B cell (primary cell): ENCODE data around the gene ATXN7. TPM values are rescaled to one million over a fixed set of nuclear protein-coding genes. Genes with fewer than 3 reads are reported as not detected.

ENCODE experiments used
- ATAC-seq: fragments of 200-7000 bp; cut with Tn5 transposase; one replicate; pipeline ENCODE4 v1.10.0; 2021; ENCODE audit warnings: low read depth, mild to moderate bottlenecking, moderate number of reproducible peaks, moderate library complexity
- CTCF ChIA-PET: fragments of 350-600 bp; sonication (Branson Sonifier 250); formaldehyde crosslinking; loops from one replicate; lab custom pipeline; 2021; ENCODE audit warnings: antibody characterized with exemption, inconsistent platforms; lab: Charles Lee
- POLR2A ChIA-PET: fragments of 350-600 bp; sonication (Branson Sonifier 250); formaldehyde crosslinking; loops from one replicate; lab custom pipeline; 2021; ENCODE audit warnings: antibody characterized with exemption; lab: Charles Lee
- DNase-seq: peaks from one replicate; pipeline ENCODE4 v3.0.0; 2013
- H2AFZ ChIP-seq: 2 replicates; pipeline ENCODE4 v1.6.1; 2012; ENCODE audit warnings: mild to moderate bottlenecking, low read depth, low read length; ENCODE audit not compliant: insufficient read depth, poor library complexity, severe bottlenecking
- H3K27ac ChIP-seq, 2 donors: 1 replicate in 1 of 2; 2 replicates in 1 of 2; pipeline ENCODE4 v1.5.1; 2012 to 2013; ENCODE audit warnings: low read length in 2 of 2, mild to moderate bottlenecking in 2 of 2, moderate library complexity in 1 of 2
- H3K27me3 ChIP-seq, 4 experiments: fragments of 200-600 bp in 1 of 4; sonication (generic) in 1 of 4; replicated peaks in 1 of 4; 1 replicate in 2 of 4; 2 replicates in 2 of 4; pipeline versions ENCODE4 v1.6.1 to v1.7.0; 2013 to 2016; ENCODE audit warnings: low read length in 3 of 4, mild to moderate bottlenecking in 2 of 4, mixed read lengths in 1 of 4, moderate library complexity in 1 of 4; ENCODE audit not compliant: insufficient read depth in 4 of 4, control insufficient read depth in 3 of 4; ENCODE audit errors: control extremely low read depth in 1 of 4
- H3K36me3 ChIP-seq, 2 experiments: replicated peaks in 1 of 2; 1 replicate in 1 of 2; 2 replicates in 1 of 2; pipeline versions ENCODE4 v1.6.1 to v1.7.1; 2013; ENCODE audit warnings: low read length in 1 of 2; ENCODE audit not compliant: insufficient read depth in 2 of 2, control insufficient read depth in 1 of 2; ENCODE audit errors: control extremely low read depth in 1 of 2, extremely low read depth in 1 of 2
- H3K4me1 ChIP-seq, 2 donors: fragments of 200-600 bp in 1 of 2; sonication (generic) in 1 of 2; 1 replicate in 1 of 2; 2 replicates in 1 of 2; pipeline versions ENCODE4 v1.5.1 to v1.6.1; 2013 to 2017; ENCODE audit warnings: low read length in 2 of 2; ENCODE audit not compliant: control insufficient read depth in 2 of 2, insufficient read depth in 2 of 2
- H3K4me2 ChIP-seq: replicated peaks from 2 replicates; pipeline ENCODE3; 2012; ENCODE audit warnings: mild to moderate bottlenecking, low read depth, low read length; ENCODE audit not compliant: poor library complexity, severe bottlenecking
- H3K4me3 ChIP-seq, 5 experiments: fragments of 200-600 bp in 1 of 5; sonication (generic) in 1 of 5; 1 replicate in 3 of 5; 2 replicates in 2 of 5; pipeline versions ENCODE4 v1.5.1 to v1.7.0; 2011 to 2016; ENCODE audit warnings: low read length in 4 of 5, mild to moderate bottlenecking in 4 of 5, low read depth in 2 of 5, control low read depth in 1 of 5, moderate library complexity in 1 of 5; ENCODE audit not compliant: insufficient read depth in 1 of 5; ENCODE audit errors: control extremely low read depth in 1 of 5, extremely low read depth in 1 of 5
- H3K79me2 ChIP-seq: fragments of 200-600 bp; sonication (generic); one replicate; pipeline ENCODE4 v1.6.0; 2016; ENCODE audit warnings: low read length; ENCODE audit not compliant: control insufficient read depth, insufficient read depth
- H3K9ac ChIP-seq: fragments of 200-600 bp; sonication (generic); 2 replicates; pipeline ENCODE4 v1.6.1; 2017; ENCODE audit warnings: mild to moderate bottlenecking, low read length, moderate library complexity
- H3K9me3 ChIP-seq, 3 donors: one replicate each; pipeline versions ENCODE4 v1.6.1 to v1.7.1; 2013; ENCODE audit warnings: low read length in 2 of 3; ENCODE audit not compliant: control insufficient read depth in 2 of 3, insufficient read depth in 1 of 3; ENCODE audit errors: control extremely low read depth in 1 of 3
- H4K20me1 ChIP-seq: 2 replicates; pipeline ENCODE4 v1.6.0; 2012; ENCODE audit warnings: mild to moderate bottlenecking, low read length; ENCODE audit not compliant: insufficient read depth, control insufficient read depth, poor library complexity, severe bottlenecking
- H3K27ac Mint-ChIP-seq: one replicate; pipeline ENCODE4 v1.8.0; 2021; ENCODE audit warnings: mixed read lengths
- H3K27me3 Mint-ChIP-seq: one replicate; pipeline ENCODE4 v1.8.0; 2021; ENCODE audit warnings: mixed read lengths
- H3K4me1 Mint-ChIP-seq: one replicate; pipeline ENCODE4 v1.8.0; 2021; ENCODE audit warnings: mixed read lengths
- H3K4me3 Mint-ChIP-seq: one replicate; pipeline ENCODE4 v1.8.0; 2021; ENCODE audit warnings: mixed read lengths
- H3K9me3 Mint-ChIP-seq: one replicate; pipeline ENCODE4 v1.8.0; 2022; ENCODE audit warnings: mixed read lengths; ENCODE audit not compliant: insufficient read depth
- EZH2 ChIP-seq: IDR thresholded peaks from 2 replicates; pipeline ENCODE4 v1.6.1; 2012; ENCODE audit warnings: borderline replicate concordance, low read depth, mild to moderate bottlenecking, moderate library complexity, low read length; ENCODE audit not compliant: insufficient read depth, poor library complexity, severe bottlenecking
- WGBS: methylation state at CpG from one replicate; pipeline ENCODE4 v1.1.5; 2013; ENCODE audit warnings: missing lambda C conversion rate; ENCODE audit not compliant: insufficient coverage; 5-methylcytosine and 5-hydroxymethylcytosine counted together
- intact Hi-C: fragments of 100-400 bp; cut with micrococcal nuclease; formaldehyde crosslinking; loops from one replicate; pipeline ENCODE4 v1.10.0; 2022
- polyA plus RNA-seq: library from polyadenylated mRNA; depleted of rRNA; stranded (reverse); fragments of >200 nt; gene quantifications from 2 replicates; pipeline ENCODE4 v1.2.3, GENCODE V29; 2012
- total RNA-seq, 2 donors: library from RNA; stranded (reverse); fragments of 120-200 nt in 1 of 2; gene quantifications; 1 replicate in 1 of 2; 2 replicates in 1 of 2; pipeline versions ENCODE4 v1.2.3 to v1.2.4, GENCODE V29; 2013 to 2022
- TF ChIP-seq, protein P1 (sequence below): fragments of 200-600 bp; IDR thresholded peaks from one replicate; pipeline ENCODE4 v1.8.0; 2022; ENCODE audit warnings: antibody characterized with exemption, mild to moderate bottlenecking

Gene ATXN7
- total and polyA plus RNA-seq, 2 donors (not counting 1 experiment from before 2014, with no cell fraction given) = 18.1 to 74.3 TPM

GRCh38 chr3:63891518-63891917, 27.9 kb downstream of the ATXN7 start:
- CTCF ChIA-PET = no interaction called here
- H3K79me2 ChIP-seq = peaks cover 70% of the 10 kb centered on the region
- no peak overlapping the region for H3K4me2 ChIP-seq
- H3K9me3 ChIP-seq = no peaks in the 10 kb centered on the region
- no peaks in the 10 kb centered on the region for H3K27me3 ChIP-seq
- ATAC-seq (no peak), DNase-seq (no peak)
- Mint-ChIP-seq H3K27ac (no peak overlapping the region), H3K27me3 (no peaks in the 10 kb centered on the region), H3K4me1 (peaks cover 55% of the 10 kb centered on the region), H3K4me3 (no peak overlapping the region), H3K9me3 (no peaks in the 10 kb centered on the region)
- TF ChIP-seq EZH2 = no peak
- TF ChIP-seq, protein P1, sequence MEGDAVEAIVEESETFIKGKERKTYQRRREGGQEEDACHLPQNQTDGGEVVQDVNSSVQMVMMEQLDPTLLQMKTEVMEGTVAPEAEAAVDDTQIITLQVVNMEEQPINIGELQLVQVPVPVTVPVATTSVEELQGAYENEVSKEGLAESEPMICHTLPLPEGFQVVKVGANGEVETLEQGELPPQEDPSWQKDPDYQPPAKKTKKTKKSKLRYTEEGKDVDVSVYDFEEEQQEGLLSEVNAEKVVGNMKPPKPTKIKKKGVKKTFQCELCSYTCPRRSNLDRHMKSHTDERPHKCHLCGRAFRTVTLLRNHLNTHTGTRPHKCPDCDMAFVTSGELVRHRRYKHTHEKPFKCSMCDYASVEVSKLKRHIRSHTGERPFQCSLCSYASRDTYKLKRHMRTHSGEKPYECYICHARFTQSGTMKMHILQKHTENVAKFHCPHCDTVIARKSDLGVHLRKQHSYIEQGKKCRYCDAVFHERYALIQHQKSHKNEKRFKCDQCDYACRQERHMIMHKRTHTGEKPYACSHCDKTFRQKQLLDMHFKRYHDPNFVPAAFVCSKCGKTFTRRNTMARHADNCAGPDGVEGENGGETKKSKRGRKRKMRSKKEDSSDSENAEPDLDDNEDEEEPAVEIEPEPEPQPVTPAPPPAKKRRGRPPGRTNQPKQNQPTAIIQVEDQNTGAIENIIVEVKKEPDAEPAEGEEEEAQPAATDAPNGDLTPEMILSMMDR = no peak
- WGBS = no CpG with 5 or more reads among the region's 5 CpGs
- H3K4me3 ChIP-seq = no peak overlapping the region
- H4K20me1 ChIP-seq = peaks cover 47% of the 10 kb centered on the region
- no peak overlapping the region for H3K9ac ChIP-seq
- peaks cover 9% of the 10 kb centered on the region in 2 donors for H3K4me1 ChIP-seq
- intact Hi-C loops = no loop called here
- POLR2A ChIA-PET = no interaction called here
- no peak overlapping the region for H3K27ac ChIP-seq
- H3K36me3 ChIP-seq = peaks cover 0 to 9% of the 10 kb centered on the region in 2 experiments
- H2AFZ ChIP-seq = no peak overlapping the region

DNA sequence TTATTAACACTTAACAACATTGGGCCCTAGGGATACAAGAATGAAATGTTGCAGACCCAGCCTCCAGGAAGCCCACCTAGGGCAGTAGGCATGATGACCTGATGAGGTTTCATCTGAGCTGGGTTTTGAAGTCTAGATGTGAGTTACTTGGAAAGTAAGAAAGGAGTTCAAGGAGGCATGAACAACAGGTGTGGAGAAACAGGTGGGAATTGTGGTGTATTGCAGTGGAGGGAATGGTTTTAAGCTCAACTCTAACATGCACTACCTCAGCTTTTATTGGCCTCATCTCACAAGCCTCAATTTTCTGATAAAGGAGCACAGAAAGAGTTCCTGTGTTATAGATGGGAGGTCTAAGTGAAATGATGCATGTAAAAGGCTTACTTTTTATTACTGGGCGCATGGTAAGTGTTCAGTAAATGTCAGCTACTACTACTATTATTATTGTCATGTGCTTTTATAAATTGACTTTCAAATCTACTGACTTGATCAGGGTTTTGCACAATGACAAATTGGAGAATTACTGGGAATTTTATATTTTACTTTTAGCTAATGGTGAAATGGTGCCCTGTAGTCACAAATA, 29.2 kb downstream of the ATXN7 start:
- POLR2A ChIA-PET = no interaction called here

More for the DNA sequence above, 29.2 kb downstream of the ATXN7 start:
- Histone ChIP-seq H3K9me3 (no peaks in the 10 kb centered on the region), H3K27ac (no peak overlapping the region), H3K4me1 (peaks cover 9 to 11% of the 10 kb centered on the region in 2 donors), H2AFZ (no peak overlapping the region), H3K79me2 (peaks cover 72% of the 10 kb centered on the region), H4K20me1 (peaks cover 41% of the 10 kb centered on the region), H3K4me2 (no peak overlapping the region), H3K36me3 (peaks cover 0 to 9% of the 10 kb centered on the region in 2 experiments), H3K27me3 (no peaks in the 10 kb centered on the region), H3K4me3 (no peak overlapping the region), H3K9ac (no peak overlapping the region)
- Mint-ChIP-seq H3K4me3 (no peak overlapping the region), H3K4me1 (peaks cover 60% of the 10 kb centered on the region), H3K27ac (no peak overlapping the region), H3K9me3 (no peaks in the 10 kb centered on the region), H3K27me3 (no peaks in the 10 kb centered on the region)
- no peak for DNase-seq
- TF ChIP-seq, protein P1 = no peak
- no peak for TF ChIP-seq EZH2
- intact Hi-C loops = no loop called here
- CTCF ChIA-PET = no interaction called here
- no CpG with 5 or more reads among the region's 1 CpG for WGBS
- ATAC-seq = no peak
